AG08395 (cell line): ENCODE measurements around the gene C11orf42.
"Not testable (repeated sequence)": the region's sequence is repeated elsewhere in the genome, so short reads cannot be mapped to it uniquely, and the experiment has no call there.

ENCODE experiments used
- DNase-seq: peaks from one replicate; pipeline ENCODE4 v3.0.0; 2012; ENCODE audit warnings: mixed read lengths, low spot score

Gene C11orf42

DNA sequence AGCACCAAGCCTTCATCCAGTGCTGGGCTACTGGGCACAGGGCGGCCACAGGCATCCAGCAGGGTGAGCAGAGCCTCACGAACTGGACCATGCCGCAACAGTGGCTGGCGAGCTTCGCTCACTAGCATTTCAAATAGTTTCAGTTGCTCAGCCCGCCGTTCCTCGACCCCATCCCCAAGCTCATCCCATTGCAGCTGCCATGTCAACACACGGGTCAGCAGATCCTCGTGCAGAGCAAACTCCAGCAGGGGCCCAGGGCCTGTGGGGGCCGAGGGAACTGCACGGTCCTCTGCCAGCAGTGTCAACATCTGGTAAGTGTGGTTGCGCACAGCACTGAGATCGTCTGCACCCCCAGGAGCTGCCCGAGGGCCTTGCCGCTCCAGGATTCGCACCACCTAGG, 18.5 kb downstream of the C11orf42 start:
- no peak for DNase-seq

GRCh38 chr11:6224421-6224820, 19.1 kb downstream of the C11orf42 start:
- no peak for DNase-seq

DNA sequence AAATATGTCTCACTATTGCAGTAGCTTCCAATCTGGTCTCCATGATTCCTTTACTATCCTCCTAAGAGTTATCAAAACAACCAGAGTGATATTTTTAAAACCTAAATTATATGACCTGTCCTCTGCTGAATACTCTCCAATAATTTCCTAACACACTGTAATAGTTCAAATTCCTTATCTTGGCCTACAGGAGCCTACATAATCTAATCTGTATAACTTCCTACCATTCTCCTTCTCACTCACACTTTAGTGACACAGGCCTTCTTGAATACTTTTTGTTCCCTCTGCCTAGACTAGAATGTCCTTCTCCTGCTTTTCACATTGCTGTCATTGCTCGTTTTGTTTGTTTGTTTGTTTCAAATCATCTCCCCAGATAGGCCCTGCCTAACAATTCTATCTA, 19.7 kb downstream of the C11orf42 start:
- no peak for DNase-seq

GRCh38 chr11:6225896-6226295, 20.5 kb downstream of the C11orf42 start:
- no peak for DNase-seq

DNA sequence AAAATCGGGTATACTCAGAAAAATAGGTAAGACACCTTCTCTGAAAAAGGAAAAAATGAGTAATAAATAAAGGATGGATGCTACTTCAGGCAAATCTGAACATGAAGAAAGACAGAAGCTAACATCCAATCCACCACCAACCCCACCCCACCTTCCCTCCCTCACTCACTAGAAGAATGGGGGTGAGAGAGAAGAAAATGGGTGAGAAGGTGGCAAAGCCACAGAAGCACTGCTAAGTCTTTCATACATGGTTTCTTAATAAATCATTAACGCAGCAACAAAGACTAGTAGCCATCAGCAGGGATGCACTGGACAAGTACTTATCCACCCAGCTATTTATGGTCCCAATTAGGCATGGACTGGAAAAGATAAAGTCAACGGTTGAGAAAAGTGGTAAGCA, 23.2 kb downstream of the C11orf42 start:
- no peak for DNase-seq

- DNase-seq = no peak
Measured at GRCh38 chr11:6229911-6230310, 24.6 kb downstream of the C11orf42 start.

- no peak for DNase-seq
Measured at GRCh38 chr11:6232899-6233298, 27.5 kb downstream of the C11orf42 start.

GRCh38 chr11:6233984-6234386, 28.6 kb downstream of the C11orf42 start:
- DNase-seq = no peak

DNA sequence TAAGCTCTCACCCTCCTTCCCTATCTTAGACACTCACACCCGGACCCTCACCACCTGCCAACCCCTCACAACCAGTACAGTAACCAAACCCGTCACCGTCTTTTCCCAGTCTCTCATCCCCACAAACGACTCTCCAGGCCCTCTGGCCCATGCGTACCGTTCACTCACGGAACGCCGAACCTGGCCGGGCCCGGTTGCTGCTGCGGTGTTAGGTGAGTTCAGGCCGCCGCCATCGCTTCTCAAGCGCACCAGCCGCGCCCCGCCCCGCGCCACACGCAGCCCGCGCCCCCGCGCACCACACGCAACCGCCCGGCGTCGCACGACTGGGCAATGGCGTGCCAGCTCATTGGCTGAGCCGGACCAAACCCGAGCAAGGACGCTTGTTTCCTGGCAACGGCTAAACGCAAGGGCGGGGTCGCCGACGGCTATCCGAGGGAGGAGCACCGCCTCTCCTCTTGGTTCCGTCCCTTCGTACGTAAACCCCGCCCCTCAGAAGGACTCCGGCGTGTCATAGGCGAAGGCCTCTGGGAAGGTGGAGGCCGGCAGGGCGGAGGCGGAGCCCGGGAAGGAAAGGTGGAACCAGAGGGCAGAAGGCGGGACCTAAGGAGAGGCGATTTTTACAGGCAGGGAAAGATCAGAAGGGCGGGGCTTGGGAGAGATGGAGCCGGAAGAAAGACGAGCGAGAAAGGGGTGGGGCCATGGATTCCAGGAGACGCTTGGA, 29.2 kb downstream of the C11orf42 start, which contains the start of gene FHIP1B:
Gene FHIP1B, minus strand, starts transcription at position 250 of the 721 bp plus-strand sequence. CDS start 10,120 bp downstream, outside the sequence.
- DNase-seq = peak; percentile 98

DNA sequence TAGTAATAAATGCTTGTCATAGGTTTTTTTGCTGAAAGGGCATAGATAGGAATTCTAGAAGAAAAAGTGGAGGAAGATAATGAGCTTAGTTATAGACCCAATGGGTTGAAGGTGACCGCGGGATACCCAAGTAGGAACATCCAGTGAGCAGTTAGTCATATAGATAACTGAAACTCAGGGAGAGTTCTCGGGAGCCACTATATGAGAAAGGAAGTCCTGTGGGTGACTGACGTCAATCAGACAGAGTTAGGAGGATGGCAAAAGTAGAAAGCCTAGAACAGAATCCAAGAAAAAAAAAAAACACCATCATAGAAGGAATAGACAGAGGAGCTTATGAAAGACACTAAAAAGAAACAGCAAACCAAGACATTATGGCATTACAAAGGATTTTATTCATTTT, 31.9 kb downstream of the C11orf42 start:
- DNase-seq = no peak

DNA sequence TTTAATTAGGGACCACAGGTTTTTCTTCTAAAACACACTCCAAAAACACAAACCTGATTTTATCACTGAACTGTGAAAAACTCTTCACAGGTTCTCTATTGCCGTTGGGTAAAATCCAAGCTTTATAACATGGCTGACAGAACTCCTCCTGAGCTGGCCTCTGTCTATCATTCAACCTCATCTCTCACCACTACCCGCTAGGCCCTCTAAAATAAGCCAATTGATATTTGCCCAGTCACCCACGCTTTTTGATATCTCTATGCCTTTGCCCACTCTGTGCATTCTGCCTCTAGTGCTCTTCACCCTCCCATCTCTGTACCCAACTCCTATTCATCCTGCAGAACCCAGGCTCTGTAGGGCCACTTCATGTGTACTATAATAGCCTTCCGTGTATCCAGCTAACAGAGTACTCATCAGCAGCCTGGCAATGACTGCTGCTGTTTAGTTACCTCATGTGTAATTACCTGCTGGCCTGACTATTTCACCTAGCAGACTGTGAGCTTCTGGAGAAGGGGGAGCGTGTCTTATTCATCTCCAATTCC, 32.5 kb downstream of the C11orf42 start:
- no peak for DNase-seq

DNA sequence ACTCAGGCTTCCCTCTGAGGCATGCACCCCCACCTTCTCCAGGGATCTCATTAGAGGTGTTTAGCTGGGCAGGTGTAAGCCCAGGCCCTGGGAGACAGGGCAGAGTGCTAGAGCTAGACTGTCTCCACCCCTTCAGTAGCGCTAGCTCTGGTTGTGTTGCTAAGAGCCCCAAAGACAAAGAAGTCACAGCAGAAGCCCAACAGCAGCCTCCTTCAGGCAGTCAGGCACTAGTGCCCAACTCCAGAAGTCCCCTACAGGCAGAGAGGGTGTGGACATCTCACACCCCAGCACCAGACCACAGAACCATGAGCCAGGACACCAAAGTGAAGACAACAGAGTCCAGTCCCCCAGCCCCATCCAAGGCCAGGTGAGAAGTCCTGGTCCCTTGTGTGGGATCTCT, 33.5 kb downstream of the C11orf42 start, which contains the start of gene CNGA4:
Gene CNGA4, plus strand, starts transcription at position 188 of the 400 bp plus-strand sequence. Its CDS starts 118 bp downstream, at position 306.
- no peak for DNase-seq

DNA sequence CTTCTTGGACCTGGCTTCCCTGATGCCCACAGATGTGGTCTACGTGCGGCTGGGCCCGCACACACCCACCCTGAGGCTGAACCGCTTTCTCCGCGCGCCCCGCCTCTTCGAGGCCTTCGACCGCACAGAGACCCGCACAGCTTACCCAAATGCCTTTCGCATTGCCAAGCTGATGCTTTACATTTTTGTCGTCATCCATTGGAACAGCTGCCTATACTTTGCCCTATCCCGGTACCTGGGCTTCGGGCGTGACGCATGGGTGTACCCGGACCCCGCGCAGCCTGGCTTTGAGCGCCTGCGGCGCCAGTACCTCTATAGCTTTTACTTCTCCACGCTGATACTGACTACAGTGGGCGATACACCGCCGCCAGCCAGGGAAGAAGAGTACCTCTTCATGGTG, 34.8 kb downstream of the C11orf42 start:
- DNase-seq = no peak

- DNase-seq = no peak
Measured at GRCh38 chr11:6240781-6241180, 35.4 kb downstream of the C11orf42 start.

GRCh38 chr11:6241316-6241715, 36.0 kb downstream of the C11orf42 start:
- DNase-seq = no peak

- no peak for DNase-seq
Measured at GRCh38 chr11:6245536-6245935, 40.2 kb downstream of the C11orf42 start.

- DNase-seq = no peak
Measured at GRCh38 chr11:6248248-6248647, 42.9 kb downstream of the C11orf42 start.

DNA sequence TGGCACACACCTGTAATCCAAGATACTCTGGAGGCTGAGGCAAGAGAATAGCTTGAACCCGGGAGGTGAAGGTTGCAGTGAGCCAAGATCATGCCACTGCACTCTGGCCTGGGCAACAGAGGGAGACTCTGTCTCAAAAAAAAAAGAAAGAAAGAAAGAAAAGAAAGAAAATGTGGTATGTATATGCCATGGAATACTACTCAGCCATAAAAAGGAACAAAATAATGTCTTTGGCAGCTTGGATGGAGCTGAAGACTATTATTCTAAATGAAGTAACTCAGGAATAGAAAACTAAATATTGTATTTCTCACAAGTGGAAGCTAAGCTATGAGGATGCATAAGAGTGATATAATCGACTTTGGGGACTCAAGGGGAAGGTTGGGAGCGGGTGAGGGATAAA, 43.5 kb downstream of the C11orf42 start:
- not testable (repeated sequence) for DNase-seq

DNA sequence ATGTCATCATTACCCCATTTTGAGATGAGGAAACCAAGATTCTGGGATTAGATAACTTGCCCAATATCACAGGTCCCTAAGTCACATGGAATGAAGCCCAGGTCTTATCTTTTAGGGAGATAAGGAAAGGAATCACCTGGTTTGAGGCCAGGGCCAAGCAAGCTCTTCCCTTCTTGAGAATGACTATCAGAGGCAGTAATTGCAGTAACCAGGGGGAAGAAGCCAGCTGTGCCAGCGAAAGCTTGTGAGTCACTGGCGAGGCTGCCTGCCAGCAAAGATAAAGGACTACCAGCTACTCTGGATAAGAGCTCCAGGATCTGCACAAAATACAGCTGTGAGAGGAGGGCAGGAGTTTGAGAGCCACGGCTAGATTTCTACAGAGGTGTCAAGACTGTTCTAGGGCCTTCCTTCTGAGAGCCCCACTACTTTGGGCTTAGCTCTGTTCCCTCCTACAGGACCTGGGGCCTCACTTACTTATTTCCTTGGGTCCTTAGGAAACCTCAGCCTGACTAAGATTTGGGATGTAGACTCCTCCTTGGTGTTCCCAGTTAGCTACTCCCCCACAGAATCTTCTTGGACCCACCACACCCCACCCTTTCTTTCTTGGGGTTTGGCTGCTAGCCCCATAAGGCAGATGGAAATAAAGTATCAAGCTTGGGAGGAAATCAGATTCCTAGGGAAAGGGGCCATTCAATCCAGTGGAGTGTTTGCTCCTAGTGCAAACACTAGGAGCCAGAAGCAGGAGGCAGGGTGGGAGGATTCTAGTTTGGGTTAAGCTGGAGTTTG, 44.6 kb downstream of the C11orf42 start:
- DNase-seq = peak; percentile 86

GRCh38 chr11:6251120-6251733, 45.9 kb downstream of the C11orf42 start:
- peak; percentile 81 for DNase-seq

DNA sequence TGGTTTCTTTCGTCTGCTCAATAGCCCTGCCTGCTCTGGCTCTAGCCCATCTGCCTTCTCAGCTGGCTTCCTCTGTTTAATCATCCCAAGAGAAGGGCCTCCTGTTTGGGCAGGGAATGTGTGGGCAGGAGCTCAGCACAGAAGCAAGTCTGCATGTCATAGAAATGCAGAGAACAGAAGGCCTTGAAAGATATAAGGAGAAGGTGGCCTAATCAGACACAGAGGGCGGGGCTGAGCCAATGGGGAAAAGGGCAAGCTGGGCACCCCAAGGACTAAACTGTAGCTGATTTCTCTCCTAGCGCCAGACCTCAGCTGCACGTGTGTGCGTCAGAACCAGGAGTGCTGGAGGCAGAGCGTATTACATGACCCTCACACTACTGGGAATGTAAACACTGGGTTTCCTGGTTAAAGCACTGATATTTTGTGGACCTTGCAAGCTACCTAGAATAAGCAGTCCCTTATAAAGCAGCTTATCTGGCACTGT, 46.7 kb downstream of the C11orf42 start:
- no peak for DNase-seq

DNA sequence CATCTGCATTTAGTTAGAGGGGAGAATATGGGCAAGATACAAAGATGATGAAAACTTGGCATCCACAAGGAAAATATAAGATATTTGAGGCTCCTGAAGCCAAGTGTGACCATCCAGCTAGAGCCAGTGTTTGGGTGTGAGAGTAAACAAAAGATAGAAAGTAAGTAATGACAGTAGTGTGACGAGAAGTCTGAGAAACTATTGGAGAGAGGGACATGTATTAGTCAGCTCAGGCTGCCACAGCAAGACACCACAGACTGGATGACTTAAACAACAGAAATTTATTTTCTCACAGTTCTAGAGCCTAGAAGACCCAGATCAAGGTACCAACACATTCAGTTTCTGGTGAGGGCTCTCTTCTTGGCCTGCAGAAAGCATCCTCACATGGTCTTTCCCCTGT, 47.8 kb downstream of the C11orf42 start:
- no peak for DNase-seq
